Activated T-cell treated with anti-CD3 and anti-CD28 coated beads, Interleukin-2, amount 50 U/mL, for 72 hours (primary cell): ENCODE data around the gene TXNDC17. TPM values are rescaled to one million over a fixed set of nuclear protein-coding genes. Genes with fewer than 3 reads are reported as not detected.
"Not testable (repeated sequence)": the region's sequence is repeated elsewhere in the genome, so short reads cannot be mapped to it uniquely, and the experiment has no call there.

Source experiments
- ATAC-seq, 2 donors: fragments of 150-1000 bp; cut with Tn5 transposase; replicated peaks in 1 of 2; 2 replicates each; pipeline ENCODE4 v1.10.0; 2021; ENCODE audit warnings: moderate library complexity in 2 of 2, mild to moderate bottlenecking in 1 of 2
- DNase-seq, 2 donors: peaks; one replicate each; pipeline ENCODE4 v3.0.0; 2021 to 2022; ENCODE audit warnings: mixed read lengths in 1 of 2
- H3K27ac Mint-ChIP-seq: one replicate; pipeline ENCODE4 v1.8.0; 2022; ENCODE audit warnings: mild to moderate bottlenecking, moderate library complexity, mixed read lengths
- H3K27me3 Mint-ChIP-seq: one replicate; pipeline ENCODE4 v1.8.0; 2022; ENCODE audit warnings: low read depth, mixed read lengths
- H3K36me3 Mint-ChIP-seq, 2 donors: one replicate each; pipeline ENCODE4 v1.8.0; 2022; ENCODE audit warnings: mixed read lengths in 2 of 2, mild to moderate bottlenecking in 1 of 2; ENCODE audit not compliant: insufficient read depth in 2 of 2
- H3K4me1 Mint-ChIP-seq: one replicate; pipeline ENCODE4 v1.8.0; 2022; ENCODE audit warnings: low read depth, mixed read lengths
- H3K4me3 Mint-ChIP-seq, 2 donors: one replicate each; pipeline ENCODE4 v1.8.0; 2022; ENCODE audit warnings: mild to moderate bottlenecking in 2 of 2, mixed read lengths in 2 of 2, moderate library complexity in 2 of 2
- H3K9me3 Mint-ChIP-seq, 2 donors: one replicate each; pipeline ENCODE4 v1.8.0; 2022; ENCODE audit warnings: mixed read lengths in 2 of 2
- total RNA-seq, 2 donors: library from RNA; stranded (reverse); gene quantifications; one replicate each; pipeline ENCODE4 v1.2.3, GENCODE V29; 2022

The TXNDC17 gene
- total RNA-seq, 2 donors from 2014 or later: 35.2 to 46.2 TPM

DNA sequence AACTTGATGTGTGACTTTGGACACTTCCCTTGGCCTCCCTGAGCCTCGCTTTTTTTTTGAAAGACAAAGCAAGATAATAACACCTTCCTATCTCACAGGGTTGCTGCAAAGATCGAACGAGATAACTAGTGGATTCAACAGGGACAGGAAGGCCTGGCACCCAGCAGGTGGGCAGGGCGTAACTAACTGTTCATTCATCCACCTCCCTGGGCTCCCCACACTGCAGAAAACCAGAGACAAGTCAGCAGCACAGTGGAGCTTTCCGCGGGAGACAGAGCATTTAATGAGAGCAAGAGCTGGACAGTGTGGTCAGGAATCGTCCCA lies 43.6 kb downstream of the TXNDC17 start:
- no peak overlapping the region for H3K27ac Mint-ChIP-seq
- no peaks in the 10 kb centered on the region for H3K9me3 Mint-ChIP-seq
- peaks cover 28% of the 10 kb centered on the region for H3K27me3 Mint-ChIP-seq
- DNase-seq (no peak), ATAC-seq (no peak)
- H3K4me3 Mint-ChIP-seq: no peak overlapping the region
- H3K4me1 Mint-ChIP-seq: no peaks in the 10 kb centered on the region
- H3K36me3 Mint-ChIP-seq: no peaks in the 10 kb centered on the region

DNA sequence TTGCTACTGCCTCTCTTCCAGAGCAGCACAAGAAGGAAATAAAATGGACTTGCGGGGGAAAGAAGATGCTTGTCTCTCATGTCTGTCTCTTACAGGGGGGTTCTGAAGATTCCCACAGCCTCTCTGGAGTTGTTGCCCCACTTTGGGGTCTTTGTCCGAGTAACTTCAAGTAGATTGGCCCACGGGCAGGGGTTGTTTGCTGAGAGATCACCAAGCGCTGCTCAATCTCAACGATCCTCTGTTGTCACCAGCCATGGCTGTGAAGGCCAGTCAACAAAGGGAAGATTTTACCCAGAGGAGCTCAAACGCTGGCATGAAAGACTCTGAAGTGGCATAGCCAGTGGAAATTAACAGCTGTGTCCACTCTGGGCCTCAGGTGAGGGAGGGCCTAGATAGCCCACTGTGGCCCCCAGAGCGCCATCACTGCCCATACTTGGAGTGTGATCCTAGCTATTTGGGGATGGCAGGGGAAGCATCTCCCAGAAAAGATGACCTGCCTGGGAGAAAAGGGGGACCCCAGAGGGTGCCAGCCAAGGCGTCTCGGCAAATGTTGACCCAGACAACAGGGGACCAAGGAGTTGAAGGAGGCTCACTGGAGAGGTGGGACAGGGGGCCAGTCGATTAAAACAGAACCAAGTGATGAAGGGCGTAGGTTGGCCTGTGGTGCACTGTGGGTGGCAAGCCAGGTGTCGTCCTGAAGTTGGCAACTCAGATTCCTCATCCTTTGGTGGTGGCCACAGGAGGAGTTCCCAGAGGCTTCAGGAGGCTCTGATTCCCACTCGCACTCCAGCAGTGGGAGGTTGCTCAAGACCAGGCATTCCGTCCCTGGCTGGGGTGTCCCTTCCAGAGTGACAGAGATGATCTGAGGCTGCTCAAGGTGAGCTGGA lies 44.3 kb downstream of the TXNDC17 start:
- ATAC-seq (no peak), DNase-seq (no peak)
- no peaks in the 10 kb centered on the region for H3K9me3 Mint-ChIP-seq
- H3K27me3 Mint-ChIP-seq: peaks cover 25% of the 10 kb centered on the region
- no peak overlapping the region for H3K4me3 Mint-ChIP-seq
- no peaks in the 10 kb centered on the region for H3K4me1 Mint-ChIP-seq
- no peak overlapping the region for H3K27ac Mint-ChIP-seq
- no peaks in the 10 kb centered on the region for H3K36me3 Mint-ChIP-seq

DNA sequence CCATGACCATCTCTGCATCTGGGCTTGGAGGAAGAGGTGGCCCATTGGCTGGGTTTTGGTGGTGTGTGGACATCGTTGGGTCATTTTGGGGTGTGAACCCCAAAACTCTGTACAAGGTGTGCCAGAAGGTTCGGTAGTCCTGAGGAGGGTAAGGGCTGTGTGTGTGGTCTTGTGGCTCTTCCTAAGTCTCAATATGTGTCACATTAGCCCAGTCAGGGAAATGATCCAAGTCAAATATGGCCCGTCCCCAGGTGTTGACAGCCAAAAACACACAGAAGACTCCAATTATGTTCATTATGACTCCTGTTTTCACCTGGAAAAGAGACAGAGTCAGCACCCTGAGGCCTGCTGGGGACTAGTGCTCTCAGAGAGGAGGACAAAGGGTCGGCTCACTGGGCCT lies 45.2 kb downstream of the TXNDC17 start:
- Mint-ChIP-seq H3K27me3 (peaks cover 28% of the 10 kb centered on the region), H3K27ac (no peak overlapping the region), H3K36me3 (no peaks in the 10 kb centered on the region), H3K4me1 (no peaks in the 10 kb centered on the region), H3K9me3 (no peaks in the 10 kb centered on the region), H3K4me3 (no peak overlapping the region)
- ATAC-seq (no peak), DNase-seq (no peak)

DNA sequence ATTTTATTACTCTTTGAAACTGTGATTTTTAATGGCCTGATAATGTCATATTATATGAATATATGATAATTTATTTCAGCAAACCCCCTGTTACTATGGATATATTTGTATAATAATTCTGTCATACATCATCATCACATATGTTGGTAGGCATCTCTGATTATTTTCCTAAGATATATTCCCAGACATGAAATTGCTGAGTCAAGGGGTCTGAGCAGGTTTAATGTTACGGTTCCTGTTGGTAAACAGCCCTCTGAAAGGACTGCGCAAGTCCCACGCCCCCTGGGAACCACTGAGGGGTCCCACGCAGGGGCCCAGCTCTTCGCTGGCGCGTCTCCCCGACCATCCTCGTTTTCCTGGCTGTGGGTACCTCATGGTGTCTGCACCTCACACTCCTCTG lies 48.1 kb downstream of the TXNDC17 start:
- ATAC-seq: no peak
- H3K4me1 Mint-ChIP-seq: no peaks in the 10 kb centered on the region
- no peaks in the 10 kb centered on the region for H3K36me3 Mint-ChIP-seq
- no peak overlapping the region for H3K27ac Mint-ChIP-seq
- H3K9me3 Mint-ChIP-seq: no peaks in the 10 kb centered on the region
- no peak overlapping the region for H3K4me3 Mint-ChIP-seq
- DNase-seq: no peak
- peaks cover 50% of the 10 kb centered on the region for H3K27me3 Mint-ChIP-seq

DNA sequence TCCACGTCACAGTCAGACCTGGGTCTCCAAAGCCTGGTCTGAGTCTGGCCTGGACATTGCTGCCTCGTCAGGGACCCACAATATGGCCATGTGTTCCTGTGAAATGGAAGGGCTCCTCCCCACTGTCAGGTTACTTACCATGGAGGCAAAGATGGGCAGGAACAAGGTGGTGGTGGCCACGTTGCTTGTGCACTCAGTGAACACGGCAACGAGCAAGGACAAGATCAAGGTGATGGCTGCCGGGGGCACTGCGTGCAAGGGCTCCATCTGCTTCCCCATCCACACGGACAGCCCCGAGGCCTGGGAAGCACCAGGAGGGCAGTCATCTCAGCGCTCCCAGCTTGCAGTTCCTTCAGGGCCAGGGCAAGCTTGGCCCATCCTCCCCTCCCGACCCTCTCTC lies 49.8 kb downstream of the TXNDC17 start:
- no peak overlapping the region for H3K27ac Mint-ChIP-seq
- no peak for DNase-seq
- H3K4me1 Mint-ChIP-seq: no peaks in the 10 kb centered on the region
- no peaks in the 10 kb centered on the region for H3K36me3 Mint-ChIP-seq
- peaks cover 60% of the 10 kb centered on the region for H3K27me3 Mint-ChIP-seq
- H3K9me3 Mint-ChIP-seq: no peaks in the 10 kb centered on the region
- no peak for ATAC-seq
- H3K4me3 Mint-ChIP-seq: no peak overlapping the region

DNA sequence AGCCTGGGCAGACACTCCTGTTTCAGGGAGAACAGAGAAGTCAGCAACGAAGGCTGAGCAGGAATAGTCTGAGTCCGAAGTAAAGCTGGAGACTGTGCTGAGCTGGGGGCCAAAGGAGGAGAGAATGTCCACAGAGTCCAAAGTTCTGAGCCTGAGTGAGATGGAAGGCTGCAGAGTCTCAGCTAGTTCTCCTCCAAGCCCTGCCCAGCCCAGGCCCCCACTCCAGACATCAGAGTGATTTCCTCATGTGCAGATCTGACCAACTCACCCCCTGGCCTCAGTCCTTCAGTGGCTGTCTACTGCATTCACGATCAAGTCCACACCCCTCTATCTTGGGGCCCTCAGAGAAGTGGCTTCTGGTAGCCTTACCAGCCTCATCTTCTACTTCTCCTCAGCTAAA lies 50.7 kb downstream of the TXNDC17 start:
- DNase-seq: no peak
- Mint-ChIP-seq H3K36me3 (no peaks in the 10 kb centered on the region), H3K9me3 (no peaks in the 10 kb centered on the region), H3K27ac (no peak overlapping the region), H3K4me1 (no peaks in the 10 kb centered on the region), H3K4me3 (no peak overlapping the region), H3K27me3 (peaks cover 60% of the 10 kb centered on the region)
- ATAC-seq: no peak

DNA sequence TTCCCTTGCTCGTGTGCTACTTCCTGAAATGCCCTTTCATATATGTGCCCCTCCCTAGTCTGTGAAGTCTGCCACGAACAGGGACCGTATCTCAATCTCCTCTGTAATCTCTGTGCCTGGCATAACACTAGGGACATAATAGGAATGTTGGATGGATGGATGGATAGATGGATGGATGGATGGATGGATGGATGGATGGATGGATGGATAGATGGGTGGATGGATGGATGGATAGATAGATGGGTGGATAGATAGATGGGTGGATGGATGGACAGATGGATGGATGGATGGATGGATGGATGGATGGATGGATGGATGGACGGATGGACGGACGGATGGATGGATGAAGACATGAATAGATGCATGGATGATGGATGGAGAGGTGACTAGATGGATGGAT lies 51.1 kb downstream of the TXNDC17 start:
- H3K27me3 Mint-ChIP-seq: peaks cover 56% of the 10 kb centered on the region
- H3K4me1 Mint-ChIP-seq, H3K36me3 Mint-ChIP-seq, ATAC-seq, DNase-seq, H3K27ac Mint-ChIP-seq, H3K4me3 Mint-ChIP-seq, H3K9me3 Mint-ChIP-seq: not testable (repeated sequence)

Other genes starting within 250 kb of the TXNDC17 start
- gene AIPL1, start 205.9 kb upstream of the TXNDC17 start, total RNA-seq: not detected
- gene PIMREG, start 196.6 kb upstream of the TXNDC17 start, total RNA-seq: 1 to 10 TPM; 6.6 to 7.3 TPM
- under 1 TPM; 0.70 to 0.81 TPM for gene PITPNM3, start 84.5 kb upstream of the TXNDC17 start, total RNA-seq
- 10 to 100 TPM; 14.0 to 18.4 TPM for gene KIAA0753, start 349 bp upstream of the TXNDC17 start, total RNA-seq
- gene MED31, start 10.5 kb downstream of the TXNDC17 start, total RNA-seq: 1 to 10 TPM; 7.3 to 8.8 TPM
- 1 to 10 TPM; 1.8 to 2.9 TPM for gene C17orf100, start 10.7 kb downstream of the TXNDC17 start, total RNA-seq
- under 1 TPM in 1 of 2 donors, not detected in 1; 0.22 TPM for gene SLC13A5, start 72.3 kb downstream of the TXNDC17 start, total RNA-seq
- 10 to 100 TPM; 19.1 to 31.1 TPM for gene XAF1, start 115.0 kb downstream of the TXNDC17 start, total RNA-seq
- gene FBXO39, start 135.2 kb downstream of the TXNDC17 start, total RNA-seq: 1 to 10 TPM in 1 of 2 donors, not detected in 1; 1.0 TPM
- gene TEKT1, start 190.7 kb downstream of the TXNDC17 start, total RNA-seq: not detected